Hippocampal formation (tissue), 2 donors: Measurements from ENCODE around the gene POLE3.
"Not testable (repeated sequence)": the region's sequence is repeated elsewhere in the genome, so short reads cannot be mapped to it uniquely, and the experiment has no call there.

ENCODE experiments used
- DNase-seq, 2 donors: peaks; one replicate each; lab custom pipeline; 2025; lab: John Stamatoyannopoulos, UW

POLE3 gene

GRCh38 chr9:113403646-113404045 lies 6.8 kb downstream of the POLE3 start:
- DNase-seq: no peak

DNA sequence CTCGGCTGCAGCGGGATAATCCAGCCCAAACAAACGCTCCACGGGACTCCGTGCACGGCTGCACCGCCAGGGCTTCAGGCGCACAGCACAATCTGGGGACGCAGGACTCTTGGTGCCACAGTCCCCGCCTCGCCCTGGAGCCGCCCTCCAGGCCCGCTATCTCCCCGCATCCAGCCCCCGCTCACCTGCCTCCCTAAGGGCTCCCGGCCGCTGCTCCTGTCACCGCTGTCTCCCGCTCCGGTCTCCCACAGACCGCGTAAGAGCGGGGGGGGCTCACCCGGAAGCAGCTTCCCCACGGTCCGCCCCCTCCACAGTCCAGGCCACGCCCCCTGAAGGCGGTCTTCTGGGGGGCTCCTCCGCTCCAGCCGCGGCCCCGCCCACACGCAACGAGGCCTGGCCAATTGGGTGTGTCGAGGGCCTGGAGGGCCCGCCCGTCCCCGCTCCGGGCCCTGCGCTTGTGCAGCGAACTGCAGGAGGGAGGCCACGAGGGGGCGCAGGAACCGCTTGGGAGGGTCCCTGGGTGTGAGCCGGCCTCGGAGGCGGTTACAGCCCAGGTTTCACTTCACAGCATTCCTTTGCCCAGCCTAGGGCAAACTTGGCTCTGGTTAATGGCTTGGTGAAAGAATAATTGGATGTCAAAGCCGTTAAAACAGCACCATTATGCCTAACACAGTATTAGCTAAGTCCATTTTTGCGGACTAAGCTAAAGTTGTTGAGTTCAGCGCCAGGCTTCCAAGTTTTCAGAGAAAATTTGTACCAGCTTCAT lies 9.3 kb downstream of the POLE3 start, which contains the start of gene ALAD:
TSS of gene ALAD (minus strand) at position 258 of the 766 bp plus-strand sequence. CDS start 7,725 bp downstream, outside the sequence.
- peak; percentile 98 to 99 for DNase-seq

DNA sequence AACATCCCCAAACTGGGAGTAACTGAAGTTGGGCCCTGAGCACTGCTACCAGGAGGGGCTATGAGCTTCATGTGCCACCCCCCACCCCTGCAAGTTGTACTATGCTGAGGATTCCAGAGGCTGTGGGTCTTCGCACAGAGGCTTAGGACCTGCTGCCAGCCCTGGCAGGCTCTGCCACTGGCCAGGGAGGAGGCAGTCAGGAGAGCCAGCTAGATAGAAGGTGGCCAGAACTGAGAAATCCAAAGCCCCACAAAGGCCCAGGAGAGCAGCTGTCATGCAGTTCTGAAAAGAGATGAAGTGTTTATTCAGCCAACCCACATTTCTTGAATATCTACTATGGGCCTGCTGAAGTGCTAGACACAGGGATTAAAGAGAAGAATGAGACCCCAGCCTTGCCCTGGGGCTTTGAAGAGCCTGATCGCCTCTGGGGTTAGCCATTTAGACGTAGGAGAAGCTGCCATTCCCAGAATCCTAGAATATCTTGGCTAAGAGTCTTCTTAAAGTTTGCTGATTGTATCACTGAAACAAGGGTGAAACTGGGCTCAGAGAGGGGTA lies 10.8 kb downstream of the POLE3 start:
- no peak for DNase-seq

DNA sequence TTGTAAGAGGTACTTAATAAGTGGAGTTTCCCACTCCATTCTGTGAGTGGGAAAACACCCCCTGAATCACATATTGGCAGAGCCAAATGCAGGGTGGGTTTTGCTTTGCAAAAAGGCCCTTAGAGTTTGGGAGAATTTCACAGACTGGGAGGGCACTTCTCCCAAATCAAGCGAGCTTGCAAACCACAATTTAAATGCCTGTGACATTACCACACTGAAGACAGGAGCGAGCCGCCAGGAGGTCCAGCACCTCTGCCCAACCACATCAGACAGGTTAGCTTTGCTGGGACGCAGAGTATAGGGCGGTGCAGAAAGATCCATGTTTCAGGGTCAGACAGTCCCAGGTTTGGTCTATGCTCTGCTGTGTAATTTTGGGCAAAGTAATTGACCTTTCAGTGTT lies 11.7 kb downstream of the POLE3 start:
- DNase-seq: no peak

DNA sequence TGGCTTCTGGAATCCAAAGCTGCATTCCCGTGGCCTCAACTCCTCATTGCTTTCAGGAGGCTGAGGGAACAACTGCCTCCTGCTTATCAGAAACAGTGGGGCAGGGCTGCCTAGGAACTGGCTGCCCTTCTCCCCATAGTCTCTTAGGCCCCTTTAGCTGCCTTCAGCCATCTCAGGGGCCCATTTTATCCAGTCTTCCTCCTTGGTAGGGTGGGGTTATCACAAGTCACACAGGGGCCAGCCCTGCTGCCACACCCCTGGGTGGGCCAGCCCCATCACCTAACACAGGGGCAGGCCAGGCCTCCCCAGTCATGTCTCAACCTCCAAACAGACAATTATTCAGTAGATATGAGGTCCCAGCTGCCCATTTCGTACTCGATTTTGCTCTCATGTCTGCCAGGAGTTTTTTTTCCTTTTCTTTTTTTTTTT lies 13.3 kb downstream of the POLE3 start:
- DNase-seq: no peak

DNA sequence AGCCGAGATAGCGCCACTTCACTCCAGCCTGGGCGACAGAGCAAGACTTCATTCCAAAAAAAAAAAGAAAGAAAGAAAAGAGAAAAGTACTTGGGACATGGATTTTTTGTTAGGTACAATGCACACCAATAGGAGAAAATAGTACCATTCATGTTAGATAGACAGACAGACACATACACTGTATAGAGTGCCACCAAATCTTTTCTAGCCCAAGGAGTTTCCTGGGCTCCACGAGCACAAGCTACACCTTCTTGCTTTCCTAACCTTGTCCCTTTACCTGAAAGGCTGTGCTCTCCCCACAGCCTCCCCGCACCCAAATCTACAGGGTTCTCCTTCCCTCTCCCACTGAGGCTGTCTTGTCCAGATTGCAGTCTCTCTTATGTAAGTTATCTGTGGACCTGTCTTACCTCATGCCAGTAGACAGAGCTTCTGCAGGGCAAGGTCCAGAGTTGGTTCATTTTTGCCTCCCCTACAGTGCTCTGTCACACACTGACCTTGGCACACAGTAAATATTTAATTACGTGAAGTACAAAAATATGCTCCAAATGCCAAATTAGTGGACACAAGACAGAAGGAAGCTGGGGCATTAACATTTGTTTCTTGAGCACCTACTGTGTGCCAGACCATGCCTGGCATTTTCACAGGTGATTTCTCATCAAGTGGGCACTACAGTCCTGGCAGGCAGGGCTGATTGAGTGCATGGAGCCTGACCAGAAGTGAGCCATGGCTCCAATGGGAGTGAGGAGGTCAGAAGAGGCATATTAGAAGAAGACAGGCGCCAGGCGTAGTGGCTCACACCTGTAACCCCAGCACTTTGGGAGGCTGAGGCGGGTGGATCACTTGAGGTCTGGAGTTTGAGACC lies 15.2 kb downstream of the POLE3 start:
- no peak for DNase-seq

DNA sequence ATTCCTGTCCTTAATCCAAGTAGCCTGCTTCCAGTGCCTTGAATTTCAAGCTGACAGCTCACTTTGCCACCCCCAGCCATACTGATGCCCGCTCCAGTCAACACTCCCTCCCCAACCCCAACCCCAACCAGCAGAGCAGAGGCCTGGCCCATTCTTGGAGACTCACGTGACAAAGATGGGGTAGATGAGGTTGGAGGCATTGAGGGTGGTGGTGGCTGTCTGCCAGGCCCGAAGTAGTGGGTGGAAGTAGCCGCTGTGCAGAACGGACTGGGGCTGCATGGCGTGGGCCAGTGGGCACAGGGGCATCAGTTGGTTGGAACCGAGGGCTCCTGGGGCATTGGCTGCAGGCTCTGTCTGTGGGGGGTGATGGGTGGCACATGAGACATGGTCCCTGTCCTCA lies 17.2 kb downstream of the POLE3 start:
- peak; percentile 7 to 38 for DNase-seq

DNA sequence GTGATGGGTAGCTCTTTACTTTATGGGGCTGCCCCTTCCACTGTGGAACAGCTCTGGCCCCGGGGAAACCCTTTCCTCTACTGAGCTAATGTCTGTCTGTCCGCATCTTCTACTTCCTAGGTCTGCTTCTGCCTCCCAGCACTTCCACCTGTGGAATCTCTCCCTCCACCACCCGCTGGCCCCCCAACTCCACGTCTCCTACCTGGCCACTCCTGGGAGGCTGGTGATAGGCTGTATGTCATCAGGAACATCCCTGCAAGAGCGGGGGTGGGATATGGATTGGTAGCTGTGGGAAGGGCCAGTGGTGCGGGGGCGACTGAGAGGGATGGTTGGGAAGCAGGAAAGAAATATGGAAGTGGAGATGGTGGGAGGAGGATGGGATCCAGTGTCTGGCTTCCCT lies 18.6 kb downstream of the POLE3 start:
- no peak for DNase-seq

GRCh38 chr9:113390192-113390960 lies 20.1 kb downstream of the POLE3 start:
- DNase-seq: no peak

DNA sequence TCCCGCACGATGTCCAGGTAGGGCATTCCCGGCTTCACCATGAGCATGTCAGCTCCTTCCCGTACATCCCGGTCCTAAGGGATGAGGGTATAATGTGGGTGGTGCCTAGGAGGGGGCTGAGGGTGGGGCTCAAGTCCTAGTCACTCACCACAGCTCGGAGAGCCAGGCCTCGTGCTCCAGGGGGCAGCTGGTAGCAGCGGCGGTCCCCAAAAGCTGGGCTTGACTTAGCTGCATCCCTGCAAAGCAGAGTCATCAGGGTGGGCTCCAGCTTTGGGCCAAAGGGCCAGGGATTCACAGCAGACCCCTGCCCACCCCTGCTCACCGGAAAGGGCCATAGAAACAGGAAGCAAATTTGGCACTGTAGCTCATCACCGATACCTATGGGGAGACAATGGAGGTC lies 21.0 kb downstream of the POLE3 start:
- DNase-seq: no peak

DNA sequence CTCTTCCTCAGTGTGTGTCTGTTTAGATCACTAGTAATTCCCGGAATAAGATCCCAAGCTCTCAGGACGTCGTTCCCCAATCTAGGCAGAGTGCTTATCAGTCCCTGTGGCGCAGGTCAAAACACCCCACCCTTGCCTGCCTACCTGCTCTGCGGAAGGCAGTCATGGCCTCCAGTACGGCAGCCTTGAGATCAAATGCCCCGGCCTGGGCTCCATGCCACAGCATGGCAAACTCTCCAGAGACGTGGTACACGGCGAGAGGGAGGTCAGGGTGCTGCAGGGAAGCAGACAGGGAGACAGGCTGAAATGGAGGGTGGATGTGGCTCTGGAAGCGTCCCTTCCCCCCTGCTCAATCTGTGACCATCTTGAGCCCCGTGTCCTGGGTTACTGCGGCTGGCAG lies 21.6 kb downstream of the POLE3 start:
- no peak for DNase-seq

- no peak for DNase-seq
Observed at GRCh38 chr9:113387560-113388230, 22.8 kb downstream of the POLE3 start.

DNA sequence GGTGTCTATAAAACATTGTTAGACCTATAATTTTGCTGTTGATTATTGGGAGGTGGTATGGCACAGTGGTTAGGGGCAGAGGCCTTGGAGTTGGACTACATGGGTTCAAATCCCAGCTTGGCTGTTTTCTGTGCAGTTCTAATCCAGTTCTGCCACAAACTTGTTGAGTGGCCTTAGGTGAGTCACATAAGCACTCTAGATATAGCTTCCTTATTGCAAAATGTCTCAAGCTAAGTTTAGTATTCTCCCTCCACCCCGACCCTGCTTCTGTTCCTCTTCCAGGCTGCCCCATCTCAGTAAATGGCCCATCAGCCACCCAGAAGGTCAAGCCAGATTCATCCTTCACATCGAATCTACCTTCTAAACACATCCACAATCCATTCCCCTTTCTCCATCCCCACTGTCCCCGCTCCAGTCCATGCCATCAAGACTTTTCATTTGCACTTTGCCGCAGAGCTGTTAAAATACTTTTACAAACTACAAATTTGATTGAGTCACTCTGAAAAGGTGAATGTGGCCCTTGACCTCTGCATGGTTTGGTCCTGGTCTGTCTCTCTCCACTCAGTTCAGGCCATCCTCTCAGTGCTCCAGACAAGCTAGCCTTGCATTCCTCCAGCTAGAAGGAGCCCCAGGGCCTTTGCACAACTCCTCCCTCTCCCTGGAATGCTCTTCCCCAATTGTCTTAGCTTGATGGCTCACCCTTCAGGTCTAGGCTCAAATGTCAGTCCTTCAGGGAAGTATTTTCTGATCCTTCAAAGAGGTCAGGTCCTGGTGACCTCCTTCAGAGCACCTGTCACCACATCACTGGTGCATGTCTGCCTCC lies 23.7 kb downstream of the POLE3 start:
- DNase-seq: no peak

DNA sequence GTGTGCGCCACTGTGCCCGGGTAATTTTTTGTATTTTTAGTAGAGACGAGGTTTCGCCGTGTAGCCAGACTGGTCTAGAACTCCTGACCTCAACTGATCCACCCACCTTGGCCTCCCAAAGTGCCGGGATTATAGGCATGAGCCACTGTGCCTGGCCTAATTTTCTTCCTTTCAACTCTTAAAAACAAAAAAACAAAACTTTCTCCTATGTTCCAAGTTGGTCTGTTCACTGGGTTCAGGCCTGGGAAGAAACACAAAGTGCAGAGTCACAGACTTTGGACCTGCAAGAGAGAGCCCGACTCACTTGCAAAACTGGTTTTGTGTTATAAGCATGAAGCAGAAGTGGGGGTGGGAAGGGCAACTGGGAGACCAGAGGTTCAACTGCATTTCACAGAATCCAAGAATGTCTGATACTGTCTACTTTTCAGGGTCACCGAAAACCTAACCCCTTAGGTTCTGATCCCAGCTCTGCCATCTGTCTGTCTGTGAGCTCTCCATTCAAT lies 28.5 kb downstream of the POLE3 start:
- no peak for DNase-seq

GRCh38 chr9:113381441-113381840 lies 29.0 kb downstream of the POLE3 start:
- not testable (repeated sequence) for DNase-seq

DNA sequence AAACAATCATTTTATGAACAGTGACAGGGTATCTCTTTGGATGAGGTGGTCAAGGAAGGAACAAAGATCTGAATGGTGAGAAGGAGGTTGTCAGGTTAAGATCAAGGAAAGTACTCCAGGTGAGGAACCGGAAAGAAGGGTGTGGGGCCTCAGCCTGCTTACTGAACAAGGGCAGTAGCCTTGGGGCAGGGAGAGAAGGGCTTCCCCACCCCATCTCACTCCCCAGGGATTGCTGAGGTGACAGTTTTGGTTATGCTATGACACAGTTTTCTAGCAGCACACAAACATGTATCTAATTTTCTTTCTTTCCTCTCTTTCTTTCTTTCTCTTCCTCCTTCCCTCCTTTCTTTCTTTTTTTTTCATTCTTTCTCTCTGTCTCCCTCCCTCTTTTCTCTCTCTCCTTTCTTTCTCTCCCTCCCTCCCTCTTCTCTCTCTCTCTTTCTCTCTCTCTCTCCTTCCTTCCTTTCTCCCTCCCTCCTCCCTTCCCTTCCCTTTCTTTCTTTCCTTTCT lies 29.6 kb downstream of the POLE3 start:
- no peak for DNase-seq

DNA sequence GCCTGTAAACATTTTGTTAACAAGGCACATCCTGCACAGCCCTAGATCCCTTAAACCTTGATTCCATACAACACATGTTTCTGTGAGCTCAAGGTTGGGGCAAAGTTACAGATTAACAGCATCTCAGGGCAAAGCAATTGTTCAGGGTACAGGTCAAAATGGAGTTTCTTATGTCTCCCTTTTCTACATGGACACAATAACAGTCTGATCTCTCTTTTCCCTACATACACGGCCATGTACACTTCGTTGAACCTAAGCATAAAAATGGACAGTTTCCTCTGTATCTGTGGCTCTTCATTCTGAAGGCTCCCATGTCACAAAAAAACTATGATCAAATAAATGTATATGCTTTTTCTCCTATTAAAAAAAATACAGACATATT lies 30.7 kb downstream of the POLE3 start:
- DNase-seq: not testable (repeated sequence)

DNA sequence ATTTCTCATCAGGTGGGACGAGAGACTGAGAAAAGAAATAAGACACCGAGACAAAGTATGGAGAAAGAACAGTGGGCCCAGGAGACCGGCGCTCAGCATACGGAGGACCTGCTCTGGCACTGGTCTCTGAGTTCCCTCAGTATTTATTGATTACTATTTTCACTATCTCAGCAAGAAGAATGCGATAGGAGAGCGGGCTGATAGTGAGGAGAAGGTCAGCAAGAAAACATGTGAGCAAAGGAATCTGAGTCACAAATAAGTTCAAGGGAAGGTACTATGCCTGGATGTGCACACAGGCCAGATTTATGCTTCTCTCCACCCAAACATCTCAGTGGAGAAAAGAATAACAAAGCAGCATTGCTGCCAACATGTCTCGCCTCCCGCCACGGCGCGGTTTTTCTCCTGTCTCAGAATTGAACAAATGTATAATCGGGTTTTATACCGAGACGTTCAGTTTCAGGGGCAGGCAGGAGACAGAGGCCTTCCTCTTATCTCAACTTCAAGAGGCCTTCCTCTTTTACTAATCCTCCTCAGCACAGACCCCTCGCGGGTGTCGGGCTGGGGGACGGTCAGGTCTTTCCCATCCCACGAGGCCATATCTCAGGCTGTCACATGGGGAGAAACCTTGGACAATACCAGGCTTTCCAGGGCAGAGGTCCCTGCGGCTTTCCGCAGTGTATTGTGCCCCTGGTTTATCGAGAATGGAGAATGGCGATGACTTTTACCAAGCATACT lies 31.2 kb downstream of the POLE3 start:
- DNase-seq: not testable (repeated sequence)
